ENCODE data around the gene ABCC5.
A peak's percentile ranks its signal among the peaks of the same experiment; 100 is the strongest.
"Not testable (repeated sequence)": the region's sequence is repeated elsewhere in the genome, so short reads cannot be mapped to it uniquely, and the experiment has no call there.

Gene ABCC5

DNA sequence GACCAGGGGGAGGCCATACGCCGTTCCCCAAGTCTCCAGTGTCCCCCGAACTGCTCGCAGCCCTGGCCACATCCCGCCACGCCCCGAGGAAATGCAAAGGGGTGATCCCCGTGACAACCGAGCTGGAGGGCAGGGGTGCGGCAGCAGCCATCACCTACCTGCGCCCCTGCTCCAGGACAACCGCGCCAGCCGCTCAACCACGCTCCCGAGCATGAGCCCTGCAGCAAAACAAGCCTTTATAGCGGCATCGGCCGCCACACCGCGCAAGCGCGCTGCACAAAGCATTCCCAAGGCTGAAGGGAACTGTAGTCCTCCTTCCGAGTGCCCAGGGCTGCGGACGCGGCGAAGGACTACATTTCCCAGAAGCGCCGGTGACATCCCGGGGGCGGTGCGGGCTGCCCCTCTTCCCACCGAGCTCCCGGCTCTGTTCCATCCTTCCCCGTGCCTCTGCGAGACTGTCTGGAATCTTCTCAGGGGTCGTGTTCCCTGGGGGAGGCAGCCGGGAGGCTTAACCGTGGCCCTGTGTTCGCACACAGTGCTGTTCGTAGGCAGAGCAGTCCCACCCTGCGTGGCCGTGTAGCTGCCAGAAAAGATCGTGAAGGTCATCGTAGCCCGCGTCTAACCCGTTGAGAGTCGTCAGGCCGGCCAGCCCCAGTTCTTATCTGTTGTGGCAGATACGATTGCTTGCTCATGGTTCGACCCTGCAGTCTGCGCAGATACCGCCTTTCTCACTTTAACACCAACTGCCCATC lies at the start of gene ABCC5:
Gene ABCC5 (minus strand): TSS at position 213 of the 752 bp plus-strand sequence. CDS start 3,492 bp downstream, outside the sequence.
- Mint-ChIP-seq H3K36me3 (peaks cover 15% of the 10 kb centered on the region), H3K4me1 (peaks cover 26% of the 10 kb centered on the region), H3K4me3 (peak within 1 kb of the TSS; percentile 100), H3K27ac (peak within 1 kb of the TSS; percentile 90), H3K9me3 (no peaks in the 10 kb centered on the region)
- peak; percentile 94 for ATAC-seq
- peak; percentile 69 to 90 for DNase-seq (ENCODE audit: low spot score in 2 of 2)

- ATAC-seq: no peak
- no peak for DNase-seq (ENCODE audit: low spot score in 2 of 2)
- Mint-ChIP-seq H3K36me3 (no peaks in the 10 kb centered on the region), H3K4me3 (no peak overlapping the region), H3K4me1 (no peaks in the 10 kb centered on the region), H3K27ac (no peak overlapping the region), H3K9me3 (no peaks in the 10 kb centered on the region)
Measured at GRCh38 chr3:184066211-184066610, 48.5 kb upstream of the ABCC5 start.

GRCh38 chr3:184062637-184063036 lies 45.0 kb upstream of the ABCC5 start:
- no peaks in the 10 kb centered on the region for H3K9me3 Mint-ChIP-seq
- ATAC-seq (no peak), DNase-seq (ENCODE audit: low spot score in 2 of 2) (no peak)
- H3K36me3 Mint-ChIP-seq: no peaks in the 10 kb centered on the region
- H3K4me1 Mint-ChIP-seq: no peaks in the 10 kb centered on the region
- no peak overlapping the region for H3K27ac Mint-ChIP-seq
- no peak overlapping the region for H3K4me3 Mint-ChIP-seq

DNA sequence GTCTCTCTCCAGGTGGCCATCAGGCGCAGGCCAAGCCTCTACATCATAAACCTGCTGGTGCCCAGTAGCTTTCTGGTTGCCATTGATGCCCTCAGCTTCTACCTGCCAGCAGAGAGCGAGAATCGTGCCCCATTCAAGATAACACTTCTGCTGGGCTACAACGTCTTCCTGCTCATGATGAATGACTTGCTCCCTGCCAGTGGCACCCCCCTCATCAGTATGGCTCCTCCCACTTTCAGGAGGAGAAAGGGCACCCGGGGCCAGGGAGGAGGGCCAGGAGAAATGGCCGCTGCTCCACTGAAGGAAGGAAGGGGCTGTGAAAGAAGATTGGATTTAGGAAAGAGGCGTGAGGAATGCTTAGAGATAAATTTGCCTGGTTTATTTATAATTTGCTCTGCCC lies 41.7 kb upstream of the ABCC5 start:
- no peak overlapping the region for H3K4me3 Mint-ChIP-seq
- ATAC-seq (no peak), DNase-seq (ENCODE audit: low spot score in 2 of 2) (no peak)
- no peaks in the 10 kb centered on the region for H3K36me3 Mint-ChIP-seq
- H3K4me1 Mint-ChIP-seq: no peaks in the 10 kb centered on the region
- H3K27ac Mint-ChIP-seq: no peak overlapping the region
- no peaks in the 10 kb centered on the region for H3K9me3 Mint-ChIP-seq

- no peak overlapping the region for H3K27ac Mint-ChIP-seq
- ATAC-seq (no peak), DNase-seq (ENCODE audit: low spot score in 2 of 2) (no peak)
- no peaks in the 10 kb centered on the region for H3K36me3 Mint-ChIP-seq
- H3K4me1 Mint-ChIP-seq: no peaks in the 10 kb centered on the region
- no peak overlapping the region for H3K4me3 Mint-ChIP-seq
- no peaks in the 10 kb centered on the region for H3K9me3 Mint-ChIP-seq
Measured at GRCh38 chr3:184058029-184058428, 40.3 kb upstream of the ABCC5 start.

GRCh38 chr3:184052767-184053166 lies 35.1 kb upstream of the ABCC5 start, which contains the start of gene HTR3C:
Gene HTR3C (plus strand): TSS chr3:184053047. CDS start chr3:184053081, 34 bp downstream.
- ATAC-seq: no peak
- no peak within 1 kb of the TSS for H3K27ac Mint-ChIP-seq

GRCh38 chr3:184050217-184050847 lies 32.6 kb upstream of the ABCC5 start:
- Mint-ChIP-seq H3K4me3 (no peak overlapping the region), H3K27ac (no peak overlapping the region), H3K4me1 (peaks cover 6% of the 10 kb centered on the region), H3K9me3 (no peaks in the 10 kb centered on the region), H3K36me3 (no peaks in the 10 kb centered on the region)
- no peak for DNase-seq (ENCODE audit: low spot score in 2 of 2)
- ATAC-seq: no peak

More at GRCh38 chr3:184052767-184053166, 35.1 kb upstream of the ABCC5 start, which contains the start of gene HTR3C:
- no peaks in the 10 kb centered on the region for H3K9me3 Mint-ChIP-seq
- DNase-seq (ENCODE audit: low spot score in 2 of 2): no peak
- no peak within 1 kb of the TSS for H3K4me3 Mint-ChIP-seq
- H3K36me3 Mint-ChIP-seq: no peaks in the 10 kb centered on the region
- peaks cover 6% of the 10 kb centered on the region for H3K4me1 Mint-ChIP-seq

GRCh38 chr3:184045995-184046394 lies 28.3 kb upstream of the ABCC5 start:
- Mint-ChIP-seq H3K27ac (no peak overlapping the region), H3K4me1 (peaks cover 6% of the 10 kb centered on the region), H3K4me3 (no peak overlapping the region), H3K36me3 (no peaks in the 10 kb centered on the region), H3K9me3 (no peaks in the 10 kb centered on the region)
- no peak for ATAC-seq
- no peak for DNase-seq (ENCODE audit: low spot score in 2 of 2)

- Mint-ChIP-seq H3K27ac (no peak overlapping the region), H3K36me3 (no peaks in the 10 kb centered on the region), H3K4me1 (no peaks in the 10 kb centered on the region), H3K9me3 (no peaks in the 10 kb centered on the region), H3K4me3 (no peak overlapping the region)
- no peak for DNase-seq (ENCODE audit: low spot score in 2 of 2)
- no peak for ATAC-seq
Measured at GRCh38 chr3:184042617-184043016, 24.9 kb upstream of the ABCC5 start.

DNA sequence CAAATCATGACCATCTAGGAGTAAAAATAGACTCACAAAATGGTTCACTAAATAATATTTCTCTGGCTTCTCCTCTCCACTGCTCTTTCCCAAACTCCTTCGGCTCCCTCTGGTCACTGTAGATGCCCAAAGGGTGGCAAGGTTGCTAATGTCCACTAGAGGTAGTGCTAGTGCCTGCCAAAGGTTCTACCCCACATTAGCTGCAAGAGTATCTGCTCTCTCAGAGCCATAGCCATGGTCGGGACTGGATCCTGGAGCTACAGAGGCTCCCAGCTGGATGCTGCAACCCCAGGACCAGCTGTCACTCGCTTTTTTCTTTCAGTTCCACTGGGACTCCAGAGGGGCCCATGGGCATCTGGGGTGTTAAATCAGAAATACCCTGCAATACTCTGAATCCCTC lies 22.3 kb upstream of the ABCC5 start:
- DNase-seq (ENCODE audit: low spot score in 2 of 2): no peak

DNA sequence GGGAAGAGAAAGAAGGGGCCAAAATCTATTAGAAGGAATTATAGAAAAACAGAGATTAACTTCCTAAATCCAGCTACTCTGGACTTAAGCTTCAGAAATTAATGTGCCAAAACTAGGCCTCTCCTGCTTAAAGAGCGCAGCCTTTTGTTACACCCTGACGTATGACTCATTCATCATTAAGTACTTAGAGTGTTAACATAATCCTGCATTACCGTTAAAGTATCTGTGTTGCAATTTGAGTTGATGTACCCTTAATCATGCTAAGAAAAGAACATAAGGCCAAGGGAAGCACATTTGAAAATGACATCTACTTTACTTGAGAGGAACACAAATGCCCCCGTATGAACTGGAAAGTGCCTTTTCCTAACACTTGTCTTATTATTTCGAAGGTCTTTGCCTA lies 21.7 kb upstream of the ABCC5 start:
- ATAC-seq (no peak), DNase-seq (ENCODE audit: low spot score in 2 of 2) (no peak)
- no peaks in the 10 kb centered on the region for H3K4me1 Mint-ChIP-seq
- H3K9me3 Mint-ChIP-seq: no peaks in the 10 kb centered on the region
- peak overlapping the region; percentile 13 for H3K27ac Mint-ChIP-seq
- no peaks in the 10 kb centered on the region for H3K36me3 Mint-ChIP-seq
- H3K4me3 Mint-ChIP-seq: no peak overlapping the region

More for the DNA sequence above, 22.3 kb upstream of the ABCC5 start:
- Mint-ChIP-seq H3K4me1 (no peaks in the 10 kb centered on the region), H3K9me3 (no peaks in the 10 kb centered on the region), H3K4me3 (no peak overlapping the region), H3K36me3 (no peaks in the 10 kb centered on the region), H3K27ac (no peak overlapping the region)
- no peak for ATAC-seq

- H3K27ac Mint-ChIP-seq; H3K4me3 Mint-ChIP-seq; H3K36me3 Mint-ChIP-seq; H3K9me3 Mint-ChIP-seq; DNase-seq (ENCODE audit: low spot score in 2 of 2); ATAC-seq; H3K4me1 Mint-ChIP-seq: not testable (repeated sequence)
Measured at GRCh38 chr3:184038307-184038706, 20.6 kb upstream of the ABCC5 start.

DNA sequence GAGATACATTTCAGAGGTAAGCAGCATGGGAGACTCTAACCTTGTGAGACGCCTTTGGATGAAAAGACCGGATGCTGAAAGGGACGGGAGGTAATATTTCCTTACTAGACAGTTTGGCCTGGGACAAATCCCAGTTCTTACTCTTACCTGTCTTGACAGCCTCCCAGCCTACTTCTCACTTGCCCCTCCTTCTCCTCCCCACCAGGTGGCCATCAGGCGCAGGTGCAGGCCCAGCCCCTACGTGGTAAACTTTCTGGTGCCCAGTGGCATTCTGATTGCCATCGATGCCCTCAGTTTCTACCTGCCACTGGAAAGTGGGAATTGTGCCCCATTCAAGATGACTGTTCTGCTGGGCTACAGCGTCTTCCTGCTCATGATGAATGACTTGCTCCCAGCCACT lies 20.1 kb upstream of the ABCC5 start:
- H3K36me3 Mint-ChIP-seq: no peaks in the 10 kb centered on the region

DNA sequence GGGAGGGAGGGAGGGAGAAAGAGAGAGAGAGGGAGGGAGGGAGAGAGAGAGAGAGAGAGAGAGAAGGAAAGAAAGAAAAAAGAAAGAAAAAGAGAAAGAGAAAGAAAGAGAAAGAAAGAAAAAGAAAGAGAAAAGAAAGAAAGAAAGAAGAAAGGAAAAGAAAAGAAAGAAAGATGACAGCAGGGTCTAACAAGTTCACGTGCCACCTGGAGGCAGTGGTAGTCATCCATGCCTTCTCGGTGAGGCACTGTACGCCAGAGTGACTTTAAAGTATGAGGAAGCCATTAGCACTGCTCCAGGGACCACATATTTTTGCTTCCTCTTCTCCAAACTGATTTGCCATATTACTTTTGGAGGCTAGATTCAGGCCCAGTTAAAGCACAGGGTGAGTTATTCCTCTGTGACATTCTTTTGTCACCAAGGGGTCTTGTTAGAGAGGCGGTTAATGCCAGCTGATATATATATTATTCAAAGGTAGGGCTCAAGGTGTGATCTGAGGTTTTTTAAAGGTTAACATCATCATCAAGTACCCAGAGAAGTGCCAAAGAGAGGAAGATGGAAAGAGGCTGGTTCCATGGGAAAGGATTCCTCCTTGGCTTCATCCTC lies 13.6 kb upstream of the ABCC5 start, which contains the start of gene HTR3D:
Gene HTR3D (plus strand): TSS at position 556 of the 606 bp plus-strand sequence. CDS start 0 bp downstream, at position 556.
- ATAC-seq: no peak
- no peak for DNase-seq (ENCODE audit: low spot score in 2 of 2)
- Mint-ChIP-seq H3K27ac (no peak within 1 kb of the TSS), H3K4me3 (no peak within 1 kb of the TSS), H3K9me3 (no peaks in the 10 kb centered on the region), H3K36me3 (no peaks in the 10 kb centered on the region), H3K4me1 (no peaks in the 10 kb centered on the region)

More for the DNA sequence above, 20.1 kb upstream of the ABCC5 start:
- H3K4me1 Mint-ChIP-seq: no peaks in the 10 kb centered on the region
- DNase-seq (ENCODE audit: low spot score in 2 of 2): no peak
- no peaks in the 10 kb centered on the region for H3K9me3 Mint-ChIP-seq
- no peak overlapping the region for H3K4me3 Mint-ChIP-seq
- H3K27ac Mint-ChIP-seq: no peak overlapping the region
- no peak for ATAC-seq

DNA sequence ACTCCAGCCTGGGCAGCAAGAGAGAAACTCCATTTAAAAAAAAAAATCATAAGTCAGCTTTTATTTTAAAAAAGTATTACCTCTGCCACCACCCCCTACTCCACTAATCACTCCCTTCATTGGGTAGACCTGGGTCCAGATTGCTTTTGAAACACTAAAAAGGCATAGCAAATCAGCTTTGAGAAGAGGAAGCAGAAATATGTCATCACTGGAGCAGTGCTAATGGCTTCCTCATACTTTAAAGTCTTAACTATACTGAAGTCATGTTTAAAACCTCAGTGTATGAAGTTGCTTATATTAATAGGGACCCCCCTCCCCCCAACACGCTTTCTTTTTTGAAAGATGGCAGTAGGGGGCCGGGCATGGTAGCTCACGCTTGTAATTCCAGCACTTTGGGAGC lies 12.9 kb upstream of the ABCC5 start:
- no peaks in the 10 kb centered on the region for H3K36me3 Mint-ChIP-seq
- H3K9me3 Mint-ChIP-seq: no peaks in the 10 kb centered on the region
- H3K4me3 Mint-ChIP-seq: no peak overlapping the region
- H3K27ac Mint-ChIP-seq: no peak overlapping the region
- DNase-seq (ENCODE audit: low spot score in 2 of 2) (no peak), ATAC-seq (no peak)
- H3K4me1 Mint-ChIP-seq: no peaks in the 10 kb centered on the region

Measured in stimulated activated effector memory CD8-positive, alpha-beta T cell treated with anti-CD3 and anti-CD28 coated beads, Interleukin-12 subunit alpha, Interleukin-12 subunit beta, amount 100 ng/mL, for 72 hours (primary cell).